ENCODE data around the gene SH3PXD2B. TPM values are rescaled to one million over a fixed set of nuclear protein-coding genes. Genes with fewer than 3 reads are reported as not detected.

The SH3PXD2B gene
- total and polyA plus RNA-seq, 8 donors, result 6.7 to 63.0 (median 20.5) TPM

DNA sequence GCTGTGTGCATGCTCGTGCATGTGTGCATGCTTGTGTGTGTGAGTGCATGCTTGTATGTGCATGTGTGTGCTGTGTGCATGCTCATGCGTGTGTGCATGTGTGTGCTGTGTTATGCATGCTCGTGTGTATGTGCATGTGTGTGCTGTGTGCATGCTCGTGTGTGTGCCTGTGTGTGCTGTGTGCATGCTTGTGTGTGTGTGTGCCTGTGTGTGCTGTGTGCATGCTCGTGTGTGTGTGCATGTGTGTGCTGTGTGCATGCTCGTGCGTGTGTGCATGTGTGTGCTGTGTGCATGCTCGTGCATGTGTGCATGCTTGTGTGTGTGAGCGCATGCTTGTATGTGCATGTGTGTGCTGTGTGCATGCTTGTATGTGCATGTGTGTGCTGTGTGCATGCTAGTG, 30.3 kb upstream of the SH3PXD2B start:
- H3K9me3 ChIP-seq, result no peaks in the 10 kb centered on the region
- H3K27ac ChIP-seq, result no peak overlapping the region
- WGBS, 5 donors, result 81 to 96% (median 92%) methylated on average over 7 to 9 of the region's 9 CpGs
- H3K36me3 ChIP-seq, result no peaks in the 10 kb centered on the region
- H3K4me1 ChIP-seq, result no peaks in the 10 kb centered on the region
- TF ChIP-seq, protein P1, sequence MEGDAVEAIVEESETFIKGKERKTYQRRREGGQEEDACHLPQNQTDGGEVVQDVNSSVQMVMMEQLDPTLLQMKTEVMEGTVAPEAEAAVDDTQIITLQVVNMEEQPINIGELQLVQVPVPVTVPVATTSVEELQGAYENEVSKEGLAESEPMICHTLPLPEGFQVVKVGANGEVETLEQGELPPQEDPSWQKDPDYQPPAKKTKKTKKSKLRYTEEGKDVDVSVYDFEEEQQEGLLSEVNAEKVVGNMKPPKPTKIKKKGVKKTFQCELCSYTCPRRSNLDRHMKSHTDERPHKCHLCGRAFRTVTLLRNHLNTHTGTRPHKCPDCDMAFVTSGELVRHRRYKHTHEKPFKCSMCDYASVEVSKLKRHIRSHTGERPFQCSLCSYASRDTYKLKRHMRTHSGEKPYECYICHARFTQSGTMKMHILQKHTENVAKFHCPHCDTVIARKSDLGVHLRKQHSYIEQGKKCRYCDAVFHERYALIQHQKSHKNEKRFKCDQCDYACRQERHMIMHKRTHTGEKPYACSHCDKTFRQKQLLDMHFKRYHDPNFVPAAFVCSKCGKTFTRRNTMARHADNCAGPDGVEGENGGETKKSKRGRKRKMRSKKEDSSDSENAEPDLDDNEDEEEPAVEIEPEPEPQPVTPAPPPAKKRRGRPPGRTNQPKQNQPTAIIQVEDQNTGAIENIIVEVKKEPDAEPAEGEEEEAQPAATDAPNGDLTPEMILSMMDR (IDR thresholded peaks at IDR 0.05), result no peak
- no peak for TF ChIP-seq POLR2AphosphoS5 (IDR thresholded peaks at IDR 0.05)
- no peak for TF ChIP-seq POLR2A (IDR thresholded peaks at IDR 0.05)
- TF ChIP-seq EP300 (IDR thresholded peaks at IDR 0.05), result no peak
- no peaks in the 10 kb centered on the region for H3K27me3 ChIP-seq
- intact Hi-C loops (cut with DNase I; ENCODE audit: low total_unique reads), result no loop called here
- H3K4me3 ChIP-seq, result no peak overlapping the region
- no peak for DNase-seq

DNA sequence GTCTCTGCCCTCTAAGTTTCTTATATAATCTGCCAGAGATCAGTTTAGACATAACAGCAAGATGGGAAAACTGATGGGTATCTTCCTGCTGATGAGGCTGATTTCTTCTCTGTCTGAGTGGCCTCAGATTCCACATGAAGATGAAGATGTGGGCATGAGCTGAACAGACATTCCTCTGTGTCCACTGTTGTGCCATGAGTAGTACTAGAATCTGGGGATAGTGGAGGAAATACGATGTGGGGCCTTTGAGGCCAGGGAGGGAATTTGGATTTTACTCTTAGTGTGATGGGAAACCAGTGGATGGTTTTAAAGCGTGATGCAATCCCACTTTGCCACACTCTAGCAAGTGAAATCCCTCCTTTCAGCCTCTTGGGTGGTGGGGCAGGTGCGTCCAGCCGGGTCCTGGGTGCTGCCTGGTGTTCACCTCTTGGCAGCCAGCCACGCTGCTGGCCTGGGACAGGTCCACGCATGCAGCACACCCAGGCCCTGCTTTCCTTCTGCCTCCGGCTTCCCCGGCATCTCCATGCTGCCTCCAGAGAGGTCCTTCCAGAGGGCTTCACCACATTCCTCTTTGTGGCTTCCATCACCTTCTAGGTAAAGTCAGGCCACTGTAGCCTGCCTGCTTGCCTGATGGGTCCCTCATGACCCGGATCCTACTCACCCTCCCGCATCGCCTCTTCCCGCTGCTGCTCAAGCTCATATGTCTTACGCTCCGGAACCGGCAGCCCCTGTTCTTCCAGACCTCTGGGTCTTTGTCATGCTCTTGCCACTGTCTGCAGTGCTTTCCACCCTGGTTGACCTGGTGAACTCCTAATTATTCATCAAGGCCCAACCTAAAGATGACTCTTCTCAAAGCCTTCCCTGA, 28.1 kb upstream of the SH3PXD2B start:
- Histone ChIP-seq H3K27me3 (no peaks in the 10 kb centered on the region), H3K27ac (no peak overlapping the region), H3K9me3 (no peaks in the 10 kb centered on the region), H3K36me3 (no peaks in the 10 kb centered on the region), H3K4me1 (peaks cover 0 to 6% (median 2%) of the 10 kb centered on the region in 4 donors), H3K4me3 (no peak overlapping the region)
- 76 to 91% (median 84%) methylated on average over 15 of the region's 15 CpGs for WGBS, 5 donors
- TF ChIP-seq POLR2A (IDR thresholded peaks at IDR 0.05) (no peak), EP300 (IDR thresholded peaks at IDR 0.05) (no peak), POLR2AphosphoS5 (IDR thresholded peaks at IDR 0.05) (no peak)
- TF ChIP-seq, protein P1 (IDR thresholded peaks at IDR 0.05), result no peak
- intact Hi-C loops (cut with DNase I; ENCODE audit: low total_unique reads), result no loop called here
- no peak for DNase-seq

DNA sequence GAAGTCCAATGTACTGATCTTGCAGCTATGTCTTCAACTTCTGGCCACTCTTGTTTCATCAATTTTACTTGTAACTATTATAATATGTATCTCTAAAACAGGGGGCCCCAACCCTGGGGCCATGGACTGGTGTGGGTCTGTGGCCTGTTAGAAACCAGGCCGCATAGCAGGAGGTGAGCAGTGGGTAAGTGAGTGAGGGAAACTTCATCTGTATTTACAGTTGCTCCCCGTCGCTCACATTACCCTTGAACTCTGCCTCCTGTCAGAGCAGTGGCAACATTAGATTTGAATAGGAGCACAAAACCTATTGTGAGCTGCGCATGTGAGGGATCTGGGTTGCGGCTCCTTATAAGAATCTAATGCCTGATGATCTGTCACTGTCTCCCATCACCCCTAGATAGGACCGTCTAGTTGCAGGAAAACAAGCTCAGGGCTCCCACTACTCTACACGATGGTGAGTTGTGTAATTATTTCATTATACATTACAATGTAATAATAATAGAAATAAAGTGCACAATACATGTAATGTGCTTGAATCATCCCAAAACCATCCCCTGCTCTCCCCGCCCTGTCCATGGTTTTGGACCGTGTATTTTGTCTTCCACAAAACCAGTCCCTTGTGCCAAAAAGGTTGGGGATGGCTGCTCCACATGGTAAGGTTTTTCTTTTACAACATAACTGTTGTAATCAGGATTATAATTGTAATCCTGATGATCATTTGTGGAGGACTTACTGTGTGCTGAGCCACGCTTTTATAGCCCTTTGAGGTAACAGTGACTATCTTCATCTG, 26.9 kb upstream of the SH3PXD2B start:
- Histone ChIP-seq H3K36me3 (no peaks in the 10 kb centered on the region), H3K4me3 (no peak overlapping the region), H3K9me3 (no peaks in the 10 kb centered on the region), H3K27me3 (no peaks in the 10 kb centered on the region), H3K4me1 (peaks cover 0 to 6% (median 2%) of the 10 kb centered on the region in 4 donors), H3K27ac (no peak overlapping the region)
- no peak for DNase-seq
- 79 to 84% (median 83%) methylated on average over 10 of the region's 10 CpGs for WGBS, 5 donors
- intact Hi-C loops (cut with DNase I; ENCODE audit: low total_unique reads), result no loop called here
- TF ChIP-seq, protein P1 (IDR thresholded peaks at IDR 0.05), result no peak
- no peak for TF ChIP-seq POLR2AphosphoS5 (IDR thresholded peaks at IDR 0.05)
- no peak for TF ChIP-seq EP300 (IDR thresholded peaks at IDR 0.05)
- no peak for TF ChIP-seq POLR2A (IDR thresholded peaks at IDR 0.05)

DNA sequence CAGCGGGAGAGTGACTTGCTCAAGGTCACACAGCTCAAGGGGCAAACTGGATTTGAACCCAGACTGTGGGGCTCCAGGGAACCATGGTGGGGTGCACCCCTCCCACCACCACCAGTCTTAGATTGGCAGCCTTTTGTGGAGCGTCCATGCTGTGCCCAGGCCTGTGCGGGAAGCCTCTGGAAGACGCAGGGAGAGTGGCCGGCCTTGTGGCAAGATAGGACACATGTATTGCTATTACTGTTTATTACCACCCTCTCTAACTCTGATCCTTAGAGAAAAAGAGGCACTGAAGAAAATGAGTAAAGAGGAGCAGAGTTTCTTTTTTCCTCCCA, 25.4 kb upstream of the SH3PXD2B start:
- 93 to 99% (median 95%) methylated on average over 4 to 5 of the region's 5 CpGs for WGBS, 5 donors
- no peak for DNase-seq
- Histone ChIP-seq H3K4me1 (peaks cover 0 to 6% (median 2%) of the 10 kb centered on the region in 4 donors), H3K27ac (peak overlapping the region in 2 of 5 donors; percentile 3 to 28), H3K27me3 (no peaks in the 10 kb centered on the region), H3K36me3 (no peaks in the 10 kb centered on the region), H3K4me3 (no peak overlapping the region), H3K9me3 (no peaks in the 10 kb centered on the region)
- no peak for TF ChIP-seq EP300 (IDR thresholded peaks at IDR 0.05)
- no peak for TF ChIP-seq POLR2AphosphoS5 (IDR thresholded peaks at IDR 0.05)
- no peak for TF ChIP-seq POLR2A (IDR thresholded peaks at IDR 0.05)
- TF ChIP-seq, protein P1 (IDR thresholded peaks at IDR 0.05), result no peak
- intact Hi-C loops (cut with DNase I; ENCODE audit: low total_unique reads), result loop anchor here (5.0 kb wide), 1 partner anchor 218 kb away; no protein-coding TSS in a partner anchor

Data from stomach (tissue), 9 donors.